Ovary (tissue), 9 donors: ENCODE measurements around the gene SORCS2. TPM values are rescaled to one million over a fixed set of nuclear protein-coding genes. Genes with fewer than 3 reads are reported as not detected.

ENCODE experiments used
- DNase-seq, 5 donors: peaks; one replicate each; pipeline ENCODE4 v3.0.0-alpha.2; 2019 to 2020
- H3K27ac ChIP-seq, 2 donors: fragments of 200-600 bp; one replicate each; pipeline versions ENCODE4 v1.5.1 to v1.8.0; 2019 to 2022
- H3K27me3 ChIP-seq: fragments of 200-600 bp; one replicate; pipeline ENCODE4 v1.8.0; 2022
- H3K36me3 ChIP-seq: fragments of 200-600 bp; sonication (generic); one replicate; pipeline ENCODE4 v1.5.1; 2019
- H3K4me1 ChIP-seq: one replicate; pipeline ENCODE4 v1.8.1; 2013; ENCODE audit warnings: mild to moderate bottlenecking, moderate library complexity; ENCODE audit not compliant: insufficient read depth
- H3K4me3 ChIP-seq: fragments of 200-600 bp; sonication (generic); one replicate; pipeline ENCODE4 v1.5.1; 2017
- H3K9me3 ChIP-seq, 2 donors: fragments of 200-600 bp in 1 of 2; sonication (generic) in 1 of 2; one replicate each; pipeline versions ENCODE4 v1.5.1 to v1.8.1; 2013 to 2019; ENCODE audit warnings: mild to moderate bottlenecking in 1 of 2, moderate library complexity in 1 of 2
- EP300 ChIP-seq: sonication (generic); formaldehyde crosslinking; IDR thresholded peaks from one replicate; pipeline ENCODE4 v1.6.1; 2017; ENCODE audit warnings: antibody characterized with exemption
- POLR2A ChIP-seq: fragments of 450-650 bp; IDR thresholded peaks from one replicate; pipeline ENCODE4 v1.6.1; 2017; ENCODE audit warnings: antibody characterized with exemption, mild to moderate bottlenecking, moderate library complexity
- WGBS, 3 donors: extraction: QIAGEN DNeasy Blood & Tissue Kit in 1 of 3; methylation state at CpG; one replicate each; pipeline versions ENCODE4 v1.1.5 to v1.1.7; 2013 to 2017; 5-methylcytosine and 5-hydroxymethylcytosine counted together
- intact Hi-C, 4 donors: fragments of 100-400 bp; cut with DNase I; formaldehyde crosslinking; loops; one replicate each; pipeline versions ENCODE4 v1.11.0 to v1.15.1; 2022 to 2023
- polyA plus RNA-seq, 2 donors: library from polyadenylated mRNA; stranded (reverse); fragments of 200-250 nt in 1 of 2; fragments of 350-450 nt in 1 of 2; fragmentation: Illumina TruSeq in 1 of 2; extraction: RNeasy Lipid Tissue Mini Kit (QIAGEN cat#74804) in 1 of 2; gene quantifications; one replicate each; pipeline ENCODE4 v1.2.3, GENCODE V29; 2013 to 2014
- total RNA-seq, 7 donors: library from RNA; depleted of rRNA in 2 of 7; stranded (reverse); fragments of >200 nt in 2 of 7; fragmentation: NEBNext Ultra II Directional in 3 of 7; extraction: Animal tissue kit (Norgen Biotek cat#: 25700) in 3 of 7; gene quantifications; one replicate each; pipeline versions ENCODE4 v1.1.0 to v1.2.4, GENCODE V29; 2016 to 2023
- TF ChIP-seq, protein P1 (sequence below), 3 donors: fragments of 450-650 bp in 2 of 3; fragments of 200-600 bp in 1 of 3; IDR thresholded peaks; one replicate each; pipeline versions ENCODE4 v1.5.1 to v1.8.0; 2016 to 2022; ENCODE audit warnings: antibody characterized with exemption in 3 of 3, mild to moderate bottlenecking in 1 of 3
- donor health status: DM: no; HTN: no; CAD: no; lungs with moderate emphysema.
- donor health status: DM: no; HTN: no; CAD: no.
- donor health status: Bipolar disorder and iron deficiency.
- donor health status: DM: yes; HTN: yes; CAD: no.
- donor health status: DM: no; HTN: no; CAD: no.
- donor health status: DM: yes; HTN: yes; CAD: no.

SORCS2 gene
- total and polyA plus RNA-seq, 9 donors = 0.60 to 23.9 (median 7.1) TPM

- H3K4me3 ChIP-seq = no peak overlapping the region
- no peaks in the 10 kb centered on the region for H3K36me3 ChIP-seq
- peak in 2 of 5 donors; percentile 18 to 42 for DNase-seq
- H3K27ac ChIP-seq = no peak overlapping the region
- whole genome bisulfite sequencing, 3 donors = 76 to 88% (median 79%) methylated on average over 5 of the region's 5 CpGs
- H3K9me3 ChIP-seq = no peaks in the 10 kb centered on the region
- intact Hi-C loops = loop anchor here in 1 of 4 donors (5.0 kb wide), 1 partner anchor 137 kb away; no protein-coding TSS in a partner anchor
- H3K4me1 ChIP-seq = peaks cover 18% of the 10 kb centered on the region
- no peaks in the 10 kb centered on the region for H3K27me3 ChIP-seq
- TF ChIP-seq EP300 = no peak
- TF ChIP-seq, protein P1, sequence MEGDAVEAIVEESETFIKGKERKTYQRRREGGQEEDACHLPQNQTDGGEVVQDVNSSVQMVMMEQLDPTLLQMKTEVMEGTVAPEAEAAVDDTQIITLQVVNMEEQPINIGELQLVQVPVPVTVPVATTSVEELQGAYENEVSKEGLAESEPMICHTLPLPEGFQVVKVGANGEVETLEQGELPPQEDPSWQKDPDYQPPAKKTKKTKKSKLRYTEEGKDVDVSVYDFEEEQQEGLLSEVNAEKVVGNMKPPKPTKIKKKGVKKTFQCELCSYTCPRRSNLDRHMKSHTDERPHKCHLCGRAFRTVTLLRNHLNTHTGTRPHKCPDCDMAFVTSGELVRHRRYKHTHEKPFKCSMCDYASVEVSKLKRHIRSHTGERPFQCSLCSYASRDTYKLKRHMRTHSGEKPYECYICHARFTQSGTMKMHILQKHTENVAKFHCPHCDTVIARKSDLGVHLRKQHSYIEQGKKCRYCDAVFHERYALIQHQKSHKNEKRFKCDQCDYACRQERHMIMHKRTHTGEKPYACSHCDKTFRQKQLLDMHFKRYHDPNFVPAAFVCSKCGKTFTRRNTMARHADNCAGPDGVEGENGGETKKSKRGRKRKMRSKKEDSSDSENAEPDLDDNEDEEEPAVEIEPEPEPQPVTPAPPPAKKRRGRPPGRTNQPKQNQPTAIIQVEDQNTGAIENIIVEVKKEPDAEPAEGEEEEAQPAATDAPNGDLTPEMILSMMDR (IDR thresholded peaks at IDR 0.05) = no peak
- TF ChIP-seq POLR2A = no peak
Observed at GRCh38 chr4:7195141-7195515, 2.8 kb downstream of the SORCS2 start.

GRCh38 chr4:7195546-7196287 lies 3.4 kb downstream of the SORCS2 start:
- no peak overlapping the region for H3K4me3 ChIP-seq
- H3K36me3 ChIP-seq = no peaks in the 10 kb centered on the region
- H3K27ac ChIP-seq = no peak overlapping the region
- WGBS, 3 donors = 31 to 45% (median 41%) methylated on average over 14 of the region's 14 CpGs
- H3K9me3 ChIP-seq = no peaks in the 10 kb centered on the region
- intact Hi-C loops = loop anchor here in 1 of 4 donors (5.0 kb wide), 1 partner anchor 137 kb away; no protein-coding TSS in a partner anchor
- TF ChIP-seq, protein P1 (IDR thresholded peaks at IDR 0.05) = no peak
- no peak for TF ChIP-seq EP300
- TF ChIP-seq POLR2A = no peak
- DNase-seq = peak in 1 of 5 donors; percentile 18
- no peaks in the 10 kb centered on the region for H3K27me3 ChIP-seq
- peaks cover 18% of the 10 kb centered on the region for H3K4me1 ChIP-seq

GRCh38 chr4:7196288-7196651 lies 3.9 kb downstream of the SORCS2 start:
- no peaks in the 10 kb centered on the region for H3K9me3 ChIP-seq
- no peak for TF ChIP-seq EP300
- TF ChIP-seq, protein P1 (IDR thresholded peaks at IDR 0.05) = no peak
- TF ChIP-seq POLR2A = no peak
- DNase-seq = no peak
- no peaks in the 10 kb centered on the region for H3K27me3 ChIP-seq
- intact Hi-C loops = loop anchor here in 1 of 4 donors (5.0 kb wide), 1 partner anchor 136 kb away; no protein-coding TSS in a partner anchor
- WGBS, 3 donors = 39 to 59% (median 47%) methylated on average over 7 of the region's 7 CpGs
- no peaks in the 10 kb centered on the region for H3K36me3 ChIP-seq
- no peak overlapping the region for H3K27ac ChIP-seq
- peaks cover 15% of the 10 kb centered on the region for H3K4me1 ChIP-seq
- no peak overlapping the region for H3K4me3 ChIP-seq

- intact Hi-C loops = loop anchor here in 1 of 4 donors (5.0 kb wide), 1 partner anchor 136 kb away; no protein-coding TSS in a partner anchor
- no peaks in the 10 kb centered on the region for H3K9me3 ChIP-seq
- no peak for DNase-seq
- H3K36me3 ChIP-seq = no peaks in the 10 kb centered on the region
- TF ChIP-seq, protein P1 (IDR thresholded peaks at IDR 0.05) = no peak
- TF ChIP-seq POLR2A = no peak
- no peak for TF ChIP-seq EP300
- 85 to 91% (median 89%) methylated on average over 5 of the region's 5 CpGs for WGBS, 3 donors
- H3K27me3 ChIP-seq = no peaks in the 10 kb centered on the region
- H3K27ac ChIP-seq = no peak overlapping the region
- H3K4me1 ChIP-seq = peaks cover 15% of the 10 kb centered on the region
- no peak overlapping the region for H3K4me3 ChIP-seq
Observed at GRCh38 chr4:7196736-7197135, 4.4 kb downstream of the SORCS2 start.
